Common myeloid progenitor, CD34-positive (primary cell): ENCODE measurements around the gene MEMO1. TPM values are rescaled to one million over a fixed set of nuclear protein-coding genes. Genes with fewer than 3 reads are reported as not detected.
"Not testable (repeated sequence)": the region's sequence is repeated elsewhere in the genome, so short reads cannot be mapped to it uniquely, and the experiment has no call there.

Experiments
- CTCF ChIA-PET: fragments of 350-600 bp; sonication (Branson Sonifier 250); formaldehyde crosslinking; loops from one replicate; lab custom pipeline; 2021; ENCODE audit warnings: antibody characterized with exemption; lab: Charles Lee
- POLR2A ChIA-PET: fragments of 350-600 bp; sonication (Branson Sonifier 250); formaldehyde crosslinking; loops from one replicate; lab custom pipeline; 2021; ENCODE audit warnings: antibody characterized with exemption; lab: Charles Lee
- DNase-seq, 3 donors: peaks; one replicate each; pipeline versions ENCODE4 v3.0.0 to v3.0.0-alpha.2; 2013
- H3K27ac ChIP-seq, 2 experiments: 1 replicate in 1 of 2; 2 replicates in 1 of 2; pipeline ENCODE4 v1.7.0; 2013; ENCODE audit warnings: inconsistent platforms in 2 of 2, low read length in 2 of 2, mild to moderate bottlenecking in 2 of 2, low read depth in 1 of 2, moderate library complexity in 1 of 2; ENCODE audit not compliant: severe bottlenecking in 2 of 2, insufficient read depth in 1 of 2, poor library complexity in 1 of 2
- H3K27me3 ChIP-seq, 5 experiments: replicated peaks in 2 of 5; 1 replicate in 3 of 5; 2 replicates in 2 of 5; pipeline versions ENCODE4 v1.6.1 to v1.7.0; 2013; ENCODE audit warnings: low read length in 4 of 5, mild to moderate bottlenecking in 2 of 5, moderate library complexity in 2 of 5, inconsistent platforms in 1 of 5; ENCODE audit not compliant: insufficient read depth in 5 of 5, control insufficient read depth in 4 of 5
- H3K36me3 ChIP-seq, 4 experiments: 1 replicate in 2 of 4; 2 replicates in 2 of 4; pipeline versions ENCODE4 v1.6.1 to v1.7.0; 2013; ENCODE audit warnings: low read length in 3 of 4, control low read depth in 1 of 4, mild to moderate bottlenecking in 1 of 4; ENCODE audit not compliant: control insufficient read depth in 4 of 4, insufficient read depth in 4 of 4
- H3K4me1 ChIP-seq, 4 experiments: 1 replicate in 3 of 4; 2 replicates in 1 of 4; pipeline versions ENCODE4 v1.6.1 to v1.7.1; 2013; ENCODE audit warnings: low read length in 3 of 4, mild to moderate bottlenecking in 3 of 4, control low read depth in 1 of 4, inconsistent platforms in 1 of 4, moderate library complexity in 1 of 4; ENCODE audit not compliant: control insufficient read depth in 4 of 4, insufficient read depth in 4 of 4; ENCODE audit errors: control extremely low read depth in 1 of 4
- H3K4me3 ChIP-seq, 7 experiments: 1 replicate in 4 of 7; 2 replicates in 3 of 7; pipeline versions ENCODE4 v1.5.1 to v1.7.0; 2013; ENCODE audit warnings: mild to moderate bottlenecking in 7 of 7, low read length in 6 of 7, moderate library complexity in 6 of 7, inconsistent platforms in 2 of 7, low read depth in 2 of 7, control low read depth in 1 of 7; ENCODE audit not compliant: insufficient read depth in 4 of 7, control insufficient read depth in 1 of 7; ENCODE audit errors: extremely low read depth in 1 of 7
- H3K9me3 ChIP-seq, 5 experiments: 1 replicate in 4 of 5; 2 replicates in 1 of 5; pipeline versions ENCODE4 v1.6.1 to v1.7.1; 2013; ENCODE audit warnings: low read length in 4 of 5, mild to moderate bottlenecking in 2 of 5, inconsistent platforms in 1 of 5, low read depth in 1 of 5, moderate library complexity in 1 of 5; ENCODE audit not compliant: control insufficient read depth in 4 of 5, insufficient read depth in 2 of 5; ENCODE audit errors: control extremely low read depth in 1 of 5
- WGBS: methylation state at CpG from one replicate; pipeline ENCODE4 v1.1.5; 2013; ENCODE audit not compliant: insufficient coverage; 5-methylcytosine and 5-hydroxymethylcytosine counted together
- polyA plus RNA-seq: library from polyadenylated mRNA; unstranded; fragments of 120-200 nt; gene quantifications from one replicate; pipeline ENCODE4 v1.2.1, GENCODE V29; 2013

Gene MEMO1
- polyA plus RNA-seq = 67.7 TPM

- ChIA-PET CTCF (interaction anchor here (1.0 to 1.5 kb wide), 2 partner anchors 52 to 124 kb away, joined by 3 read pairs; no protein-coding TSS in a partner anchor), POLR2A (interaction anchor here (0.8 kb wide), 1 partner anchor 52 kb away, joined by 3 read pairs; the partner anchor contains the start of gene SPAST)
- peak; percentile 98 to 100 (median 99) for DNase-seq
- WGBS = 0% methylated on average over 42 of the region's 57 CpGs
- H3K36me3 ChIP-seq = peaks cover 0 to 4% (median 2%) of the 10 kb centered on the region in 4 experiments
- peaks cover 24 to 29% (median 27%) of the 10 kb centered on the region in 4 experiments for H3K4me1 ChIP-seq
- H3K27me3 ChIP-seq = no peaks in the 10 kb centered on the region
- no peaks in the 10 kb centered on the region for H3K9me3 ChIP-seq
- H3K27ac ChIP-seq = peak within 1 kb of the TSS; percentile 77 to 86
- H3K4me3 ChIP-seq = peak within 1 kb of the TSS; percentile 84 to 92 (median 90)
These were observed at the start of gene MEMO1 for GRCh38 chr2:32010670-32011484. Gene MEMO1, minus strand, starts transcription at chr2:32011008. Its CDS starts 761 bp downstream, at chr2:32010247.

- peaks cover 9 to 18% (median 13%) of the 10 kb centered on the region in 4 experiments for H3K4me1 ChIP-seq
- H3K4me3 ChIP-seq = no peak overlapping the region
- ChIA-PET CTCF (interaction anchor here (0.7 to 3.1 kb wide), 2 partner anchors 20 to 21 kb away, joined by 3 to 8 read pairs; partner anchors contain the start of gene DPY30), POLR2A (no interaction called here)
- H3K27me3 ChIP-seq = no peaks in the 10 kb centered on the region
- WGBS = no CpG with 5 or more reads among the region's 2 CpGs
- H3K27ac ChIP-seq = no peak overlapping the region
- no peaks in the 10 kb centered on the region for H3K9me3 ChIP-seq
- no peaks in the 10 kb centered on the region for H3K36me3 ChIP-seq
- DNase-seq = no peak
These were observed 49.5 kb upstream of the MEMO1 start for GRCh38 chr2:32060266-32060665.

- H3K27ac ChIP-seq = no peak overlapping the region
- ChIA-PET POLR2A (interaction anchor here (0.6 kb wide), 1 partner anchor 9 kb away, joined by 4 read pairs; no protein-coding TSS in a partner anchor), CTCF (interaction anchor here (3.1 kb wide), 1 partner anchor 18 kb away, joined by 8 read pairs; the partner anchor contains the start of gene DPY30)
- no peak for DNase-seq
- H3K4me3 ChIP-seq = no peak overlapping the region
- H3K9me3 ChIP-seq = no peaks in the 10 kb centered on the region
- WGBS = no CpG with 5 or more reads among the region's 2 CpGs
- H3K36me3 ChIP-seq = no peaks in the 10 kb centered on the region
- no peaks in the 10 kb centered on the region for H3K27me3 ChIP-seq
- peaks cover 4 to 10% (median 9%) of the 10 kb centered on the region in 4 experiments for H3K4me1 ChIP-seq
These were observed 47.3 kb upstream of the MEMO1 start for GRCh38 chr2:32058130-32058529.

GRCh38 chr2:32054583-32054982, 43.8 kb upstream of the MEMO1 start:
- not testable (repeated sequence) for H3K4me1 ChIP-seq, H3K27me3 ChIP-seq, H3K27ac ChIP-seq, H3K4me3 ChIP-seq, DNase-seq, H3K9me3 ChIP-seq, H3K36me3 ChIP-seq
- WGBS = no CpG with 5 or more reads among the region's 3 CpGs
- ChIA-PET CTCF (interaction anchor here (1.2 kb wide), 1 partner anchor 15 kb away, joined by 6 read pairs; the partner anchor contains the start of gene DPY30), POLR2A (interaction anchor here (1.0 kb wide), 1 partner anchor 10 kb away, joined by 4 read pairs; no protein-coding TSS in a partner anchor)

- no peak for DNase-seq
- CTCF ChIA-PET = no interaction called here
- POLR2A ChIA-PET = interaction anchor here (0.6 kb wide), 1 partner anchor 17 kb away, joined by 3 read pairs; no protein-coding TSS in a partner anchor
- H3K4me3 ChIP-seq = no peak overlapping the region
- H3K27me3 ChIP-seq = no peaks in the 10 kb centered on the region
- H3K9me3 ChIP-seq = no peaks in the 10 kb centered on the region
- H3K4me1 ChIP-seq = no peaks in the 10 kb centered on the region
- no peaks in the 10 kb centered on the region for H3K36me3 ChIP-seq
- H3K27ac ChIP-seq = no peak overlapping the region
- 96% methylated on average over 7 of the region's 11 CpGs for WGBS
These were observed 41.1 kb upstream of the MEMO1 start for GRCh38 chr2:32051836-32052439.

GRCh38 chr2:32043561-32043960, 32.8 kb upstream of the MEMO1 start:
- WGBS = no CpG with 5 or more reads among the region's 7 CpGs
- Histone ChIP-seq H3K27me3 (no peaks in the 10 kb centered on the region), H3K4me1 (peaks cover 0 to 14% (median 11%) of the 10 kb centered on the region in 4 experiments), H3K9me3 (no peaks in the 10 kb centered on the region), H3K4me3 (no peak overlapping the region), H3K36me3 (no peaks in the 10 kb centered on the region), H3K27ac (no peak overlapping the region)
- ChIA-PET CTCF (no interaction called here), POLR2A (interaction anchor here (1.0 kb wide), 1 partner anchor 122 kb away, joined by 3 read pairs; the partner anchor contains the start of gene SLC30A6)
- DNase-seq = no peak
